Mesendoderm (in vitro differentiated cells): ENCODE measurements around the gene C10orf67.
"Not testable (repeated sequence)": the region's sequence is repeated elsewhere in the genome, so short reads cannot be mapped to it uniquely, and the experiment has no call there.

Experiments
- DNase-seq: peaks from one replicate; pipeline ENCODE4 v3.0.0; 2013
- H2AK5ac ChIP-seq: 2 replicates; pipeline ENCODE4 v1.6.1; 2013; ENCODE audit warnings: low read length, inconsistent platforms
- H2BK120ac ChIP-seq: 2 replicates; pipeline ENCODE4 v1.6.1; 2013; ENCODE audit warnings: low read depth, mild to moderate bottlenecking, low read length, moderate library complexity, mixed read lengths
- H2BK15ac ChIP-seq: replicated peaks from 2 replicates; pipeline ENCODE4 v1.6.1; 2013; ENCODE audit warnings: low read depth, mild to moderate bottlenecking, moderate library complexity
- H2BK5ac ChIP-seq: 2 replicates; pipeline ENCODE4 v1.6.1; 2013; ENCODE audit warnings: low read length, inconsistent platforms
- H3K18ac ChIP-seq: 2 replicates; pipeline ENCODE4 v1.6.1; 2013; ENCODE audit warnings: mild to moderate bottlenecking, low read length, mixed read lengths
- H3K23ac ChIP-seq: one replicate; pipeline ENCODE4 v1.6.1; 2013; ENCODE audit warnings: low read length
- H3K27ac ChIP-seq: 2 replicates; pipeline ENCODE4 v1.5.1; 2013; ENCODE audit warnings: low read depth, mild to moderate bottlenecking, inconsistent platforms, low read length, moderate library complexity
- H3K27me3 ChIP-seq: 2 replicates; pipeline ENCODE4 v1.6.1; 2013; ENCODE audit warnings: low read length, control low read depth, mild to moderate bottlenecking, inconsistent platforms; ENCODE audit not compliant: insufficient read depth, poor library complexity
- H3K36me3 ChIP-seq: 2 replicates; pipeline ENCODE4 v1.6.1; 2013; ENCODE audit warnings: low read length, inconsistent platforms; ENCODE audit not compliant: control insufficient read depth, insufficient read depth
- H3K4ac ChIP-seq: one replicate; pipeline ENCODE4 v1.6.1; 2013; ENCODE audit warnings: low read depth, mild to moderate bottlenecking, low read length, moderate library complexity
- H3K4me1 ChIP-seq: 2 replicates; pipeline ENCODE4 v1.6.1; 2013; ENCODE audit warnings: low read depth, low read length, inconsistent platforms; ENCODE audit not compliant: control insufficient read depth
- H3K4me2 ChIP-seq: 2 replicates; pipeline ENCODE4 v1.6.1; 2013; ENCODE audit warnings: low read length
- H3K4me3 ChIP-seq: 2 replicates; pipeline ENCODE4 v1.5.1; 2013; ENCODE audit warnings: mild to moderate bottlenecking, low read length
- H3K56ac ChIP-seq: one replicate; pipeline ENCODE4 v1.6.1; 2013; ENCODE audit warnings: low read length
- H3K79me1 ChIP-seq: 2 replicates; pipeline ENCODE4 v1.6.1; 2013; ENCODE audit warnings: low read length, inconsistent platforms
- H3K79me2 ChIP-seq: 2 replicates; pipeline ENCODE4 v1.6.1; 2013; ENCODE audit warnings: mild to moderate bottlenecking, low read length; ENCODE audit not compliant: control insufficient read depth, insufficient read depth
- H3K9ac ChIP-seq: 2 replicates; pipeline ENCODE4 v1.6.1; 2013; ENCODE audit warnings: low read length, inconsistent platforms
- H4K5ac ChIP-seq: one replicate; pipeline ENCODE4 v1.6.1; 2013; ENCODE audit warnings: low read length
- H4K8ac ChIP-seq: one replicate; pipeline ENCODE4 v1.6.1; 2013; ENCODE audit warnings: low read depth, mild to moderate bottlenecking, control low read depth, low read length, moderate library complexity
- WGBS: extraction: QIAGEN DNeasy Blood & Tissue Kit; methylation state at CpG from one replicate; pipeline ENCODE4 v1.1.7; 2013; ENCODE audit warnings: low lambda C conversion rate, missing lambda C conversion rate; ENCODE audit not compliant: insufficient coverage; ENCODE audit errors: extremely low coverage; 5-methylcytosine and 5-hydroxymethylcytosine counted together

The C10orf67 gene

GRCh38 chr10:23252859-23253258 is 91.7 kb downstream of the C10orf67 start:
- H3K79me1 ChIP-seq, H3K79me2 ChIP-seq, H3K56ac ChIP-seq, H2BK5ac ChIP-seq, H3K4ac ChIP-seq, H3K27ac ChIP-seq, H3K4me2 ChIP-seq, H3K18ac ChIP-seq, H2BK15ac ChIP-seq, DNase-seq, H4K5ac ChIP-seq, H3K4me3 ChIP-seq, H3K23ac ChIP-seq, H4K8ac ChIP-seq, H3K4me1 ChIP-seq, H3K36me3 ChIP-seq, H2AK5ac ChIP-seq, H3K9ac ChIP-seq, H2BK120ac ChIP-seq, H3K27me3 ChIP-seq: not testable (repeated sequence)
- no CpG with 5 or more reads among the region's 4 CpGs for WGBS

- not testable (repeated sequence) for H3K23ac ChIP-seq, H3K27me3 ChIP-seq, H3K56ac ChIP-seq, H3K79me1 ChIP-seq, H3K18ac ChIP-seq, H2BK120ac ChIP-seq, H2BK5ac ChIP-seq, H4K8ac ChIP-seq, H3K27ac ChIP-seq, H2BK15ac ChIP-seq, H3K36me3 ChIP-seq, H3K4me2 ChIP-seq, H3K9ac ChIP-seq, H3K4ac ChIP-seq, H3K79me2 ChIP-seq, H3K4me3 ChIP-seq, DNase-seq, H3K4me1 ChIP-seq, H4K5ac ChIP-seq, H2AK5ac ChIP-seq
- no CpG with 5 or more reads among the region's 1 CpG for WGBS
These were observed 102.8 kb downstream of the C10orf67 start for GRCh38 chr10:23241779-23242178.

- Histone ChIP-seq H3K4me3 (no peak overlapping the region), H3K27me3 (no peaks in the 10 kb centered on the region), H3K79me1 (no peaks in the 10 kb centered on the region), H3K23ac (no peak overlapping the region), H3K4me2 (no peak overlapping the region), H3K4me1 (no peaks in the 10 kb centered on the region), H3K79me2 (no peaks in the 10 kb centered on the region), H3K56ac (no peak overlapping the region), H3K4ac (no peak overlapping the region), H2BK5ac (no peak overlapping the region), H3K18ac (no peak overlapping the region), H3K9ac (no peak overlapping the region), H4K8ac (no peak overlapping the region), H2AK5ac (no peak overlapping the region), H2BK15ac (no peak overlapping the region), H2BK120ac (no peak overlapping the region), H3K27ac (no peak overlapping the region), H3K36me3 (no peaks in the 10 kb centered on the region), H4K5ac (no peak overlapping the region)
- WGBS, result no CpG with 5 or more reads among the region's 3 CpGs
- no peak for DNase-seq
These were observed 106.6 kb downstream of the C10orf67 start for GRCh38 chr10:23238015-23238414.

- Histone ChIP-seq H2AK5ac (no peak overlapping the region), H4K5ac (no peak overlapping the region), H3K36me3 (no peaks in the 10 kb centered on the region), H3K27ac (no peak overlapping the region), H2BK5ac (no peak overlapping the region), H3K79me1 (no peaks in the 10 kb centered on the region), H4K8ac (no peak overlapping the region), H3K4me1 (no peaks in the 10 kb centered on the region), H3K79me2 (no peaks in the 10 kb centered on the region), H3K23ac (no peak overlapping the region), H3K4ac (no peak overlapping the region), H2BK120ac (no peak overlapping the region), H2BK15ac (no peak overlapping the region), H3K4me3 (no peak overlapping the region), H3K4me2 (no peak overlapping the region), H3K18ac (no peak overlapping the region), H3K27me3 (no peaks in the 10 kb centered on the region), H3K56ac (no peak overlapping the region), H3K9ac (no peak overlapping the region)
- DNase-seq, result no peak
- WGBS, result no CpG with 5 or more reads among the region's 1 CpG
These were observed 114.0 kb downstream of the C10orf67 start for GRCh38 chr10:23230582-23230981.

GRCh38 chr10:23217471-23217870 is 127.1 kb downstream of the C10orf67 start:
- Histone ChIP-seq H3K23ac (no peak overlapping the region), H2BK5ac (no peak overlapping the region), H3K79me2 (no peaks in the 10 kb centered on the region), H2BK120ac (no peak overlapping the region), H3K27ac (no peak overlapping the region), H3K4me1 (no peaks in the 10 kb centered on the region), H3K4me2 (no peak overlapping the region), H3K4ac (no peak overlapping the region), H4K5ac (no peak overlapping the region), H3K18ac (no peak overlapping the region), H3K36me3 (no peaks in the 10 kb centered on the region), H2AK5ac (no peak overlapping the region), H3K56ac (no peak overlapping the region), H3K79me1 (no peaks in the 10 kb centered on the region), H3K27me3 (no peaks in the 10 kb centered on the region), H2BK15ac (no peak overlapping the region), H3K4me3 (no peak overlapping the region), H3K9ac (no peak overlapping the region), H4K8ac (no peak overlapping the region)
- DNase-seq, result no peak
- WGBS, result no CpG with 5 or more reads among the region's 1 CpG

- Histone ChIP-seq H3K4me3 (no peak overlapping the region), H3K27ac (no peak overlapping the region), H3K4ac (no peak overlapping the region), H3K56ac (no peak overlapping the region), H2BK120ac (no peak overlapping the region), H2AK5ac (no peak overlapping the region), H2BK15ac (no peak overlapping the region), H4K8ac (no peak overlapping the region), H3K18ac (no peak overlapping the region), H3K27me3 (peaks cover 41% of the 10 kb centered on the region), H3K9ac (no peak overlapping the region), H3K79me1 (no peaks in the 10 kb centered on the region), H3K79me2 (no peaks in the 10 kb centered on the region), H4K5ac (no peak overlapping the region), H3K4me2 (no peak overlapping the region), H3K4me1 (no peaks in the 10 kb centered on the region), H2BK5ac (no peak overlapping the region), H3K36me3 (no peaks in the 10 kb centered on the region), H3K23ac (no peak overlapping the region)
- no CpG with 5 or more reads among the region's 3 CpGs for WGBS
- no peak for DNase-seq
These were observed 138.5 kb downstream of the C10orf67 start for GRCh38 chr10:23205972-23206642.
